RKO (cell line): Measurements from ENCODE around the gene FOXA1.
A peak's percentile ranks its signal among the peaks of the same experiment; 100 is the strongest.

ENCODE experiments used
- DNase-seq: peaks from one replicate; pipeline ENCODE4 v3.0.0-alpha.2; 2016; ENCODE audit warnings: low spot score

FOXA1 gene

GRCh38 chr14:37594971-37595808 is at the start of gene FOXA1, which contains the start of gene TTC6:
TSS of gene FOXA1 (minus strand) at chr14:37595249. CDS start at chr14:37594972, 277 bp downstream.
TSS of gene TTC6 (plus strand) at chr14:37595629. CDS start at chr14:37622065, 26,436 bp downstream.
- peak; percentile 61 for DNase-seq

- DNase-seq, result no peak
Measured at GRCh38 chr14:37643701-37644100, 48.7 kb upstream of the FOXA1 start.

- DNase-seq, result no peak
Measured at GRCh38 chr14:37642125-37642524, 47.1 kb upstream of the FOXA1 start.

- no peak for DNase-seq
Measured at GRCh38 chr14:37641117-37641516, 46.1 kb upstream of the FOXA1 start.

GRCh38 chr14:37638599-37638998 is 43.5 kb upstream of the FOXA1 start:
- no peak for DNase-seq

- DNase-seq, result no peak
Measured at GRCh38 chr14:37637341-37637740, 42.3 kb upstream of the FOXA1 start.

- no peak for DNase-seq
Measured at GRCh38 chr14:37625597-37626595, 30.8 kb upstream of the FOXA1 start.

- DNase-seq, result no peak
Measured at GRCh38 chr14:37623971-37624370, 28.9 kb upstream of the FOXA1 start.

- DNase-seq, result peak; percentile 66
Measured at GRCh38 chr14:37623426-37623951, 28.4 kb upstream of the FOXA1 start.

- DNase-seq, result no peak
Measured at GRCh38 chr14:37622231-37622923, 27.3 kb upstream of the FOXA1 start.

- DNase-seq, result no peak
Measured at GRCh38 chr14:37620856-37621255, 25.8 kb upstream of the FOXA1 start.

- DNase-seq, result no peak
Measured at GRCh38 chr14:37618498-37619028, 23.5 kb upstream of the FOXA1 start.

GRCh38 chr14:37617864-37618365 is 22.9 kb upstream of the FOXA1 start:
- no peak for DNase-seq

GRCh38 chr14:37616853-37617252 is 21.8 kb upstream of the FOXA1 start:
- no peak for DNase-seq

- no peak for DNase-seq
Measured at GRCh38 chr14:37615582-37616289, 20.7 kb upstream of the FOXA1 start.

- DNase-seq, result no peak
Measured at GRCh38 chr14:37610945-37611523, 16.0 kb upstream of the FOXA1 start.

GRCh38 chr14:37608649-37609048 is 13.6 kb upstream of the FOXA1 start:
- no peak for DNase-seq

- no peak for DNase-seq
Measured at GRCh38 chr14:37606678-37607077, 11.6 kb upstream of the FOXA1 start.

GRCh38 chr14:37603688-37604251 is 8.7 kb upstream of the FOXA1 start:
- DNase-seq, result no peak
